Mucosa of descending colon (tissue), 3 donors: ENCODE measurements around the gene CYB5R3. TPM values are rescaled to one million over a fixed set of nuclear protein-coding genes. Genes with fewer than 3 reads are reported as not detected.
"Not testable (repeated sequence)": the region's sequence is repeated elsewhere in the genome, so short reads cannot be mapped to it uniquely, and the experiment has no call there.

ENCODE experiments used
- ATAC-seq: fragments of 200-7000 bp; cut with Tn5 transposase; one replicate; pipeline ENCODE4 v1.9.1; 2020; ENCODE audit warnings: mild to moderate bottlenecking, moderate library complexity
- DNase-seq, 3 donors: peaks; one replicate each; pipeline ENCODE4 v3.0.0-alpha.2; 2020
- H3K36me3 ChIP-seq: fragments of 200-600 bp; one replicate; pipeline ENCODE4 v1.8.0; 2021; ENCODE audit warnings: low read depth, mild to moderate bottlenecking
- H3K4me1 ChIP-seq: fragments of 200-600 bp; one replicate; pipeline ENCODE4 v1.8.0; 2021; ENCODE audit warnings: low read depth, mild to moderate bottlenecking
- H3K4me3 ChIP-seq: fragments of 200-600 bp; one replicate; pipeline ENCODE4 v1.8.0; 2021; ENCODE audit warnings: mild to moderate bottlenecking
- H3K9me3 ChIP-seq: fragments of 200-600 bp; one replicate; pipeline ENCODE4 v1.8.0; 2021; ENCODE audit warnings: mild to moderate bottlenecking
- intact Hi-C, 2 donors: fragments of 100-400 bp; cut with DNase I in 1 of 2; cut with micrococcal nuclease in 1 of 2; formaldehyde crosslinking; loops; one replicate each; pipeline versions ENCODE4 v1.11.0 to v1.11.1; 2022; cut with DNase I, micrococcal nuclease
- total RNA-seq, 3 donors: library from RNA; stranded (reverse); fragmentation: NEBNext Ultra II Directional in 2 of 3; extraction: Animal tissue kit (Norgen Biotek cat#: 25700) in 2 of 3; gene quantifications; one replicate each; pipeline versions ENCODE4 v1.2.1 to v1.2.4, GENCODE V29; 2021 to 2023
- TF ChIP-seq, protein P1 (sequence below): fragments of 200-600 bp; IDR thresholded peaks from one replicate; pipeline ENCODE4 v1.8.0; 2022; ENCODE audit warnings: antibody characterized with exemption, mild to moderate bottlenecking
- donor health status: DM: no; HTN: no; CAD: no; lungs with moderate emphysema.
- donor health status: DM: no; HTN: no; CAD: no.
- donor health status: DM: no; HTN: yes; CAD: no.

Gene CYB5R3
- total RNA-seq, 3 donors from 2014 or later, result 139 to 211 (median 176) TPM

DNA sequence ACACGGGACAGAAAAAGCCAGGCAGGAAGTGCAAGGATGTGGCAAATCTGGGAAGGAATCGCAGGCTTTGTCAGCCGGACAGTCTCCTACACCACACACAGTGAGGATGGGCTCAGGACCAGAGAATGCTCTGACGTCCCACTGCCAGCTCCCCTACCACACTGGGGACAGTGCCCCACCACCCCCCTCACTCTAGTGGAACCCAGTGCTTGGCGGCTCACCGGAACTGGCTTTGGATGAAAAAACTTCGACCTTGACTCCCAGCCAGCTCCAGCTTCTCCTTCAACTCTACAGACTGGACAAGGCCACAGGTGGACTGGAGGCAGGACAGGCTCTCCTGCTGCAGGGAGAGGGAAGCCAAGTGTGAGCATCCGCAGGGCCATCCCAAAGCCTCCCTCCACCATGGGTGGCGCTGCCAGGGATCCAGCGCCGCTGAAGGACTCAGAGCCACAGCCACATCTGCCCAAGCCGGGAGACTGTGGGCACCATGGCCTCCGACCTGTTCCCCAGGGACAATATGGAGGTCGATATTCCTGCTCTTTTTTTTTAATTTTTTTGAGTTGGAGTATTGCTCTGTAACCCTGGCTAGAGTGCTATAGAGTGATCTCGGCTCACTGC lies 71.5 kb downstream of the CYB5R3 start:
- Histone ChIP-seq H3K4me1 (peaks cover 8% of the 10 kb centered on the region), H3K9me3 (no peaks in the 10 kb centered on the region), H3K4me3 (no peak overlapping the region), H3K36me3 (no peaks in the 10 kb centered on the region)
- intact Hi-C loops, result no loop called here
- no peak for DNase-seq
- no peak for ATAC-seq
- TF ChIP-seq, protein P1, sequence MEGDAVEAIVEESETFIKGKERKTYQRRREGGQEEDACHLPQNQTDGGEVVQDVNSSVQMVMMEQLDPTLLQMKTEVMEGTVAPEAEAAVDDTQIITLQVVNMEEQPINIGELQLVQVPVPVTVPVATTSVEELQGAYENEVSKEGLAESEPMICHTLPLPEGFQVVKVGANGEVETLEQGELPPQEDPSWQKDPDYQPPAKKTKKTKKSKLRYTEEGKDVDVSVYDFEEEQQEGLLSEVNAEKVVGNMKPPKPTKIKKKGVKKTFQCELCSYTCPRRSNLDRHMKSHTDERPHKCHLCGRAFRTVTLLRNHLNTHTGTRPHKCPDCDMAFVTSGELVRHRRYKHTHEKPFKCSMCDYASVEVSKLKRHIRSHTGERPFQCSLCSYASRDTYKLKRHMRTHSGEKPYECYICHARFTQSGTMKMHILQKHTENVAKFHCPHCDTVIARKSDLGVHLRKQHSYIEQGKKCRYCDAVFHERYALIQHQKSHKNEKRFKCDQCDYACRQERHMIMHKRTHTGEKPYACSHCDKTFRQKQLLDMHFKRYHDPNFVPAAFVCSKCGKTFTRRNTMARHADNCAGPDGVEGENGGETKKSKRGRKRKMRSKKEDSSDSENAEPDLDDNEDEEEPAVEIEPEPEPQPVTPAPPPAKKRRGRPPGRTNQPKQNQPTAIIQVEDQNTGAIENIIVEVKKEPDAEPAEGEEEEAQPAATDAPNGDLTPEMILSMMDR, result no peak

DNA sequence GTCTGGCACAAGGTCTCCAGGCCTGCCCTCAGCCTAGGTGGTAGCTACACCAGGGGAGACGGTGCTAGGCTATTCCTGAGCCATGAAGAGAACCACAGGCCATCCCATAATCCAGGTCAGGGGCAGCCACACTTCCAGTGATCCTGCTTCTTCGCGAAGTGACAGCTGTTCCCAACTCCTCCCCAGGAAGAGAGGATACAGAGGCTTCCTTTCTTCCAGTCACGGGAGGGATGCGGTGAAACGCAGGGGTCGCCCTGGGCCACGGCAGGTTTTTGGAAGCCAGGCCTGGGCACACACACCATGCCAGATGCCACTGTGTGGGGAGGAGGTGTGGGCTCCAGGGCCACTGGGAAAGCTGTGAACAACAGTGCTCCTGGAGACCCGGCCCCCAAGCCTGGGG lies 72.1 kb downstream of the CYB5R3 start:
- DNase-seq, intact Hi-C loops, H3K4me1 ChIP-seq, H3K9me3 ChIP-seq, ATAC-seq, H3K4me3 ChIP-seq, H3K36me3 ChIP-seq: not testable (repeated sequence)

DNA sequence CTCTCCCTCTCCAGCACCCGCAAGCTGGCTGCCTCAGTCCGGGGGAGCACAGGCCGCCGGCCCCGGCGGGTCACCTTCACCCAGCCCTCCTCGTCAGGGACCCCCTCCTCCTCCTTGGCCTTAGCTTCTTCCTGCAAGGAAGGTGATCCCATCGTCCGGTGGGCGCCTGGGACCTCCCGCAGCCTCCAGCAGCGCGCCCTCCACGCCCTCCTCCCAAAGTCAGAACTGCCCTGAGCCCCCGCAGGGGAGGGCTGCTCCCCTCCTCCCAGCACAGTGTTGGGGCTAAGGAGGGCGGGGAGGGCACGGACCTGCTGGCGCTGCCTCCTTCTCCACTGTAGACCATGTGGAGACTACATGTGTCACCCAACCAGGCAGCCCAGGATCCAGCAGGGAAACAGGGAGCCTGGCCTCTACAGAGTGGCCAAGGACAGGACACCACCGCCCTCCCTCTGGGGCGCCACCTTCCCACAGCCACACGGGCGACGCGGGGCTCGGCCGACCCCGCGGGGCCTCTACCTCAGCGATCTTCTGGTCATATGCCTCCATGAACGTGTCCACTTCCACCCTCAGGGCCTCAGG lies 73.1 kb downstream of the CYB5R3 start:
- H3K9me3 ChIP-seq, H3K4me1 ChIP-seq, H3K36me3 ChIP-seq, ATAC-seq, intact Hi-C loops, H3K4me3 ChIP-seq: not testable (repeated sequence)
- peak in 1 of 3 donors; percentile 25 for DNase-seq

DNA sequence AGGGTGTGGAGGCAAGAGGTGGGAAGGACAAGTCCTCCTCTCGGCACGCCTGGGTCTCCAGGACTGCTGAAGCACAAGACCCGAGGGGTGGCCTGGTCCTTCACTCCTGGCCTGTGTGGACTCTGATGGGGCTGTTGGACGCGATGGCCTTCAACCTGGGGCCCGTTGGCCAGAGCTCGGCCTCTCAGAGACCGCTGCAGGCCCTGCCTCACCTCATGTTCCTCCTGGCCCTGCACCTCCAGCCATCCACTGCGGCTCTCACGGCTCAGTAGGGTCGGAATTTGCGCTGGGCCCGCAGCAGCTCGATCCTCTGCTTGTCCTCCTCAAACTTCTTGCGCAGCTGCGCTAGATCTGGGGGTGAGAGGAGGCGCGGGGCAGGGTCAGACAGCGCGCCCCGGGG lies 74.7 kb downstream of the CYB5R3 start:
- H3K36me3 ChIP-seq, ATAC-seq, H3K9me3 ChIP-seq, H3K4me1 ChIP-seq, H3K4me3 ChIP-seq, intact Hi-C loops: not testable (repeated sequence)
- peak in 1 of 3 donors; percentile 22 for DNase-seq

DNA sequence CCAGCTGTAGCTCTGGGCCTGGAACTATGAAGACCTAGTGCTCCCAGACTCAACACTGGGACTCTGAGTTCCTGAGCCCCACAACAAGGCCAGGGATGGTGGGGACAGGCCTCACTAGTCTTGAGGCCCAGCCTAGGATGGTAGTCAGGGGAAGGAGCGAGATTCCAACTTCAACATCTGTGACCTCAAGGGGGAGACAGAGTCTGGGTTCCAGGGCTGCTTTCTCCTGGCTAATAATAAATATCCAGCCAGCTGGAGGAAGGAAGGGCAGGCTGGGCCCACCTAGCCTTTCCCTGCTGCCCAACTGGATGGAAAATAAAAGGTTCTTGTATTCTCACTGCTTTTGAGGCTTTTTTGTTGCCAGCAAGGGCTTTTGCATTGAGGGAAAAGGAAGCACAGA lies 75.1 kb downstream of the CYB5R3 start:
- intact Hi-C loops, H3K9me3 ChIP-seq, H3K4me3 ChIP-seq, ATAC-seq, H3K36me3 ChIP-seq, DNase-seq, H3K4me1 ChIP-seq: not testable (repeated sequence)

DNA sequence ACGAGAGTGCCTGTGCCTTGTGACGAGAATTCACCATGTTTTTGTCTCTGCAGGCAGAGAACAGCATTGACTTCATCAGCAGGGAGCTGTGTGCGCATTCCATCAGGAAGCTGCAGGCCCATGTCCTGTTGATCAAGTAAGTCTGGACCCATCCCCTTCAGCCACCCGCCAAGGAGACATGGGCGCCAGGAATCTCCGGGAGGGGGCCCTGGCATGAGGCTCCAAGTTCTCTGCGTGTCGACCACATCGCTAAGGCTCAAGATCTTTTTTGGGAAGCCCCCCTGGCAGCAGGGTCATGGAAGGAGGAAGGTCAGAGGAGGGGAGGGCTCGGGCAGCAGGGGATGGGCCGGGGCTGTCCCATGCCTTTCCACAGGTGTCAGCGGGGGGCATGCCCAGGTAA lies 78.1 kb downstream of the CYB5R3 start:
- H3K4me1 ChIP-seq, ATAC-seq, H3K4me3 ChIP-seq, H3K36me3 ChIP-seq, intact Hi-C loops, H3K9me3 ChIP-seq: not testable (repeated sequence)
- peak in 1 of 3 donors; percentile 14 for DNase-seq

DNA sequence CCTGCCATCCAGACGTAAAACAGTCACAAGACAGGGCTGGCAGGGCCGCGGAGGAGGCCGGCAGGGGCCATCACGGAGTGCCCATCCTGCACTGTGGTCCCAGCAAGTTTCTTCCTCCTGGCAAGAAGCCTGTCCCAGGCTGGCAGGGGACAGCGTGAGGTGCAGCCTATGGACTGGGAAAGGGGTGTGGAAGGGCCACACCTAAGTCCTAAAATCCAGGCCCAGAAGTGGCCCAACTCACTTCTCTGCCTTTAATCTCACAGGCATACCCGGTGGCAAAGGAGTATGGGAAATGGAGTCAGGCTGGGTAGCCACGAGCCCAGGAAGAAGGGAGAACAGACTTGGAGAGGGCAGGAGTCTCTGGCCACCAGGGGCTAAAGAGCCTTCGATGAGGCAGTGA lies 78.6 kb downstream of the CYB5R3 start:
- H3K4me1 ChIP-seq, DNase-seq, H3K4me3 ChIP-seq, H3K9me3 ChIP-seq, intact Hi-C loops, H3K36me3 ChIP-seq: not testable (repeated sequence)
- peak; percentile 38 for ATAC-seq

DNA sequence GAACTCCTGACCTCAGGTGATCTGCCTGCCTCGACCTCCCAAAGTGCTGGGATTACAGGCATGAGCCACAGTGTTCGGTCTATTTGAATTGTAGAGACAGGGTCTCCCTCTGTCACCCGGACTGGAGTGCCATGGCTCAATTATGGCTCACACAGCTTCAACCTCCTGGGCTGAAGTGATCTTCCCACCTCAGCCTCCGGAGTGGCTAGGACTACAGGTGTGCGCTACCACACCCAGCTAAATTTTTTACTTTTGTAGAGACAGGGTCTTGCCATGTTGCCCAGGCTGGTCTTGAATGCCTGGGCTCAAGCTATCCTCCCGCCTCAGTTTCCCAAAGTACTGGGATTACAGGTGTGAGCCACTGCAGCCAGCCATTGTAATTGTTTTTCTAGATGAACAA lies 81.2 kb downstream of the CYB5R3 start:
- H3K4me3 ChIP-seq, H3K4me1 ChIP-seq, H3K36me3 ChIP-seq, intact Hi-C loops, DNase-seq, H3K9me3 ChIP-seq, ATAC-seq: not testable (repeated sequence)

Other genes with a start within 250 kb of the CYB5R3 start
- gene NFAM1, start 217.0 kb downstream of the CYB5R3 start, total RNA-seq, result 1 to 10 TPM in 2 of 3 donors, under 1 TPM in 1; 0.46 to 3.1 (median 2.9) TPM
- 10 to 100 TPM; 32.2 to 37.0 (median 32.4) TPM for gene RRP7A, start 129.6 kb downstream of the CYB5R3 start, total RNA-seq
- gene SERHL2, start 95.4 kb downstream of the CYB5R3 start, total RNA-seq, result 1 to 10 TPM in 1 of 3 donors, under 1 TPM in 2; 0.52 to 2.5 (median 0.89) TPM
- 10 to 100 TPM; 58.6 to 65.8 (median 65.0) TPM for gene POLDIP3, start 34.5 kb downstream of the CYB5R3 start, total RNA-seq
- 1 to 10 TPM in 2 of 3 donors, under 1 TPM in 1; 0.92 to 1.7 (median 1.2) TPM for gene ATP5MGL, start 8.8 kb downstream of the CYB5R3 start, total RNA-seq
- gene A4GALT, start 71.5 kb upstream of the CYB5R3 start, total RNA-seq, result 10 to 100 TPM in 1 of 3 donors, 1 to 10 TPM in 2; 4.0 to 29.8 (median 9.3) TPM
- 10 to 100 TPM; 20.0 to 41.3 (median 34.3) TPM for gene ARFGAP3, start 207.9 kb upstream of the CYB5R3 start, total RNA-seq